GM12891 (cell line): ENCODE results near the gene TENT4B.

Experiments used
- DNase-seq: peaks from one replicate; pipeline ENCODE4 v3.0.0; 2011; ENCODE audit warnings: low spot score; ENCODE audit not compliant: insufficient read length
- FAIRE-seq: peaks from 2 replicates; lab custom pipeline; 2011; peaks lifted over from hg19 to GRCh38; lab: Jason Lieb, UNC
- PAX5 ChIP-seq: IDR thresholded peaks from 2 replicates; pipeline ENCODE4 v1.6.1; 2011; ENCODE audit warnings: low read length, moderate library complexity, mild to moderate bottlenecking; ENCODE audit not compliant: insufficient read depth, severe bottlenecking
- POLR2A ChIP-seq: IDR thresholded peaks from 2 replicates; pipeline ENCODE4 v1.6.1; 2011; ENCODE audit warnings: low read depth, low read length, control low read depth
- POLR2AphosphoS5 ChIP-seq: IDR thresholded peaks from 2 replicates; pipeline ENCODE4 v1.6.1; 2011; ENCODE audit warnings: low read depth, low read length, control low read depth
- POU2F2 ChIP-seq: IDR thresholded peaks from 2 replicates; pipeline ENCODE4 v1.6.1; 2011; ENCODE audit warnings: low read depth, mild to moderate bottlenecking, control low read depth, low read length, moderate library complexity
- SPI1 ChIP-seq: IDR thresholded peaks from 2 replicates; pipeline ENCODE4 v1.6.1; 2011; ENCODE audit warnings: low read depth, low read length, control low read depth
- TAF1 ChIP-seq: IDR thresholded peaks from 2 replicates; pipeline ENCODE4 v1.6.1; 2011; ENCODE audit warnings: low read depth, low read length, control low read depth

The TENT4B gene

DNA sequence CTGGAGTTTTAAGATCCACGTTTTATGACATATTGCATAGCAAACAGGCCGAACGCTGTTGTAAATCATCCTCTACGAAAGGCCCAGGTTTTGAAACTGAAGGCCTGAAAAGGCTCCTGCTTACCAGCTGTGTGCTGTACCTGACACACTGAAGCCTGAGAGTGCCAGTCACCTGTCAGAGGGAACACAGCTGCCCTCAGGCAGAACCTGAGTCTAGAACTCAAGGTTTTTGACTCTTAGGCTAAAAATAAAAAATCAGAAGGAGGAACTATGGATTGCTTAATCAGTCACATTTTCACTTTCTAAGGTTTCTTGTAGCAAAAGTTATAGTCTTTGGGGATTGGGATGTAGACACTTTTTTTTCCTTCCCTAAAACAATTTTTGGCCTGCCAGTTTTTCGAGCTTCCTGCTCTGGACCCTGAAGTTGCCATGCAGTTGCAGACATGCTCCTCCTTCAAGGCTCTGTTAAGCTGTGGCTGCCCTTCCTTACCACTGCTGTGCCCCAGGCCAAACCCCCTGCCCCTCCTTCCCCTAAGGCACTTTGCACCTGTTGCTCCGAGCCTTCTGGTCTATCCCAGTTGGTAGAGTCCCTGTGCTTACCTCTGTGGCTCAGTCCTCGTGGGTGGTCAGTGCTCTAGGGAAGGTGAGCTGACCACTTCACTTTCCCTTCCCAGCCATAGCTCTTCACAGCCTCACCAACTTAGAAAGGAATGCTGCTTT, 56.6 kb downstream of the TENT4B start:
- DNase-seq (no peak), FAIRE-seq (no peak)
- TF ChIP-seq SPI1 (no peak), TAF1 (no peak), POU2F2 (no peak), PAX5 (no peak), POLR2A (no peak), POLR2AphosphoS5 (no peak)

DNA sequence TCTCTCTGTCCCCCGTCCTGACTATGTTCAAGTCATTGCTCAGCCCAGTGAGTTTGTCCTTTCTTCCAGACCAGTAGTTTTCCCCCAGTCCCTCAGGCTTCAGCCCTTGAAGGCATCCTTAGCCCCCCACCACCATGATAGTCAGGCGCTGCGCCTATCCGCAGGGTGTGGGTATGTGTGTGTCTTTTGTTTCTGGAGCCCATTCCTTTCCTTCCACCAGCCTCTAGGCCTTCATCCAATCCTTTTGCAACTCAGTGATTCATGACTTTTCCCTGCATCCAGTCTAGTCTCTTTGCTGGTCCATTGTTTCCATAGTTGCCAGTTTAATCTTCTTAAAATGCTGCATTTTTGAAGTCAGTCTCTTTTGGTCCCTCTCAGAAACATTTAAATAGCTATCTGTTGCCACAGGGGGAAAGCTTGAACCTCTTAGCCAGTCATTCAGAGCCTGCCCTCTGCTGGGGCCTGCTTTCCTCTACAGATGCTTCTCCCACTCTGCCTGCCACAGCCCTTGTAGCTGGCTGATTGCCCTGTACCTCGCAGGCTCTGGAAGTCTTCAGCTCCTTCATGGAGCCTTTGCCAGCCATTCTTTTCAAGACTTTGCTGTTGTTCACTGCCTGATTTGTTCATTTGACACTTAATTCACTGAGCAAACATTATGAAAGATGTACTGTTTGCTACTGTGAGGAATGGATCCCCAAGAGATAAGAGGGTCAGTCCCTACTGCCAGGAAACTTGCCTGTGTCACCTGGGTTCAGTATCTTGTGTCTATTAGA, 57.3 kb downstream of the TENT4B start:
- no peak for TF ChIP-seq TAF1
- TF ChIP-seq PAX5, result no peak
- no peak for TF ChIP-seq POLR2AphosphoS5
- no peak for TF ChIP-seq SPI1
- TF ChIP-seq POLR2A, result no peak
- TF ChIP-seq POU2F2, result no peak
- DNase-seq, result peak; percentile 20
- FAIRE-seq, result peak; percentile 86

DNA sequence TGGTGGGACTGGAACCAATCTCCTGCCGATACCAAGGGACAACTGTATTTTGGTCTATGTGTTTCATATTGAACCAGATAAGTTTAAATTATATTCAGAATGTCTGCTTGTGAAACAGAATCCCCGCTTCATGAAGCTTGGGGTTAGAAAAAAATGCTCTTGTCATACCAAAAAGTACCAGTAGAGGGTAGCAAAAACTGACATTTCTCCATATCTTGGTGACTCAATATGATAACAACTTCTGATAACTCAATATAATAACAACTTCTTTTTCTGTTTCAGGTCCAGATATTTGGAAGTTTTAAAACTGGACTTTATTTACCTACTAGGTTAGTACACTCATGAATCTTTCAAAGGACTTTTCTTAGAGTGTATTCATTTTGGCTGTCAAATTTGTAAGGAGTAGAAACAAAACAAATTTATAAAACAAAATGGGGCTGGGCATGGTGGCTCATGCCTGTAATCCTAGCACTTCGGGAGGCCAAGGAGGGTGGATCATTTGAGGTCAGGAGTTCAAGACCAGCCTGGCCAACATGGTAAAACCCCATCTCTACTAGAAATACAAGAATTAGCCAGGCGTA, 60.9 kb downstream of the TENT4B start:
- DNase-seq, result no peak
- peak; percentile 68 for FAIRE-seq
- TF ChIP-seq PAX5 (no peak), POLR2A (no peak), SPI1 (no peak), POU2F2 (no peak), TAF1 (no peak), POLR2AphosphoS5 (no peak)

DNA sequence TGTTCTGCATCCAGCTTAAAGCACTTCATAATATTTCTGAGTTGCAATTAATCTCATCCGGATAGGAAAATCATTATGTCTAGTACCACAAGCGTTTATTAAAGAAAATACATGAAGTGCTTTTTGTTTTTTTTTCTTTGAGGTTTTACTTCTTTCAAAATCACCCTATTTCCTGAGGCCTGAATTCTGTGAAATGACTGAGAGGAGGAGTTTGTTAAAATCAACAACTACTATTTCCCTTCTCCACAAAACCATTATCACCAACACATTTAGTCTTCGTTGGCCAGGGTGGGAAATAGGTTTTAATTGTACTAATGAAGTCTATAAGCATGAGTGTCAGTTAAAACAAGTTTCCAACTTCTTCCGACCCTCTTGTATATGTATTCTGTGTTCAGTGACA, 62.6 kb downstream of the TENT4B start:
- TF ChIP-seq SPI1 (no peak), POU2F2 (no peak), POLR2AphosphoS5 (no peak), TAF1 (no peak), POLR2A (no peak), PAX5 (no peak)
- no peak for DNase-seq

DNA sequence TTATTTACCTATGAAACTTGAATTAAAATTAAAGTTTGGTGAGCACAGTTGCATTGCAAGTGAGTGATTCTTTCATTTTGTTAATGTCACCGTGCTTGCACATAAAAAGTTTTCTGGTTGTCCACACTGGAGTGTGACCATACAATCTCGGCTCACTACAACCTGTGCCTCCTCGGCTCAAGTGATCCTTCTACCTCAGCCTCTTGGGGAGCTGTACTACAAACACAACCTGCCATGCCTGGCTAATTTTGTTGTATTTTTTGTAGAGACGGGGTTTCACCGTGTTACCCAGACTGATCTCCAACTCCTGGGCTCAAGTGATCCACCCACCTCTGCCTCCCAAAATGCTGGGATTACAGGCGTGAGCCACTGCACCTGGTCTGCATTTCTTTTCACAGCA, 63.1 kb downstream of the TENT4B start:
- FAIRE-seq (no peak), DNase-seq (no peak)
- TF ChIP-seq SPI1, result no peak
- TF ChIP-seq PAX5, result no peak
- no peak for TF ChIP-seq POLR2AphosphoS5
- TF ChIP-seq POLR2A, result no peak
- no peak for TF ChIP-seq POU2F2
- no peak for TF ChIP-seq TAF1

More for the DNA sequence above, 62.6 kb downstream of the TENT4B start:
- peak; percentile 38 for FAIRE-seq

DNA sequence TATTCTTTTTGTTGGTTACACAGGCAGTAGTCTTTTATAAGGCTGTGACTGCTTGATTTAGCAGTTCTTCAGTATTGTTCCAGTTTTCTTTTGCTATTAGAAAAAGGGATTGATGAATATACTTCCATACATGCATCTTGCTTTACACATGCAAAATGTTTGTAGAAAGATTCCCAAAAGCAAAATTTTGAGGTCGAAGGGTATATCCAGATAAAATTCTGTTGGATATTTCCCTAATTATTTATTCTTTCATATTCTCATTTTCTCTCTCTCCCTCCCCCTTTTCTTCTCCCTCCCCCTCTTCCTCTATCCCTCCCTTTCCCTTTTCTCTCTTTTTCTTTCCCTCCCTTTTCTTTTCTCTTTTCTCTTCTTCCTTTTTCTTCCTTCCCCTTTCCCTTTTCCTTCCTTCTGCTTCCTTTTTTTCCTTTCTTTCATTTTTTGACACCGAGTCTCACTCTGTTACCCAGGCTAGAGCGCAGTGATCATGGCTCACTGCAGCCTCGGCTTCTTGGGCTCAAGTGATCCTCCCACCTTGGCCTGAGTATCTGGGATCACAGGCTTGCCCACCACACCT, 66.4 kb downstream of the TENT4B start:
- TF ChIP-seq POU2F2 (no peak), POLR2AphosphoS5 (no peak), POLR2A (no peak), SPI1 (no peak), TAF1 (no peak), PAX5 (no peak)
- DNase-seq, result no peak
- FAIRE-seq, result no peak

DNA sequence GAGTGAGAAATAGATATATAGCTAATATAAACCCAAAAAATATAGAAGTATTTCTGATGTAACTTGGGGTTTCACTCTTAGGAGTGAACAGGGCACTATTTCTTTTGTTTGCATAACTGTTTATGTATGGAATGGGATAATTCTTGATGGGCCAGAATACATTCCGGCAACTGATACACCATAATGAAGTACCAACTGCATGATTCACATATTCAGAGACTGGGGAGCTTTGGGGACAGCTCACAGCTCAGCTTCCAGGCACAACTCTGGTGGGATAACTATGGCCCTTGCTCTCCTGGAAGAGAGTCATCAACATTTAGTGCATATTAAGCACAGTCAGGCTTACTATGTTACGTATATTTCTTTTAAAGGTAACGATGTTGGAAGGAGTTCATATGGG, 71.2 kb downstream of the TENT4B start:
- TF ChIP-seq TAF1 (no peak), POLR2AphosphoS5 (no peak), POLR2A (no peak), PAX5 (no peak), SPI1 (no peak), POU2F2 (no peak)
- no peak for DNase-seq
- no peak for FAIRE-seq

DNA sequence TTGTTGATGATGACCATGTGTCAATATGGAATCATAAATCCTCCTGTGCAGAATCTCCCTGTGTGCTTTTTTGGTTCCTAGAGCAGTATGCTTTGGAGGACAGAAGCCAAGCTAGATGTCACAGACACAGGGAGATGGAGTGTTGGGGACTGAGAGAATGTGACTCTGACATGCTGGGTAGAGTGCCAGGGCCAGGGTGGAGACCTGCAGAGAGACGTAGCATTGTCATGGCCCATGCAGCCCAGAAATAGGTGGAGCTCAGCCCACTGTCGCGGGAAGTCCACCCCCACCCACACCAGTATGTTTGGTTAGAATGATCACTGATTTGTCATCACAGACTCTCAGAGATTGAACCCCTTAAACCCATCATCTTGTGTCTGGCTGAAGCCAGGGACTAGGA, 74.0 kb downstream of the TENT4B start:
- DNase-seq, result no peak
- no peak for FAIRE-seq
- no peak for TF ChIP-seq POLR2AphosphoS5
- no peak for TF ChIP-seq PAX5

DNA sequence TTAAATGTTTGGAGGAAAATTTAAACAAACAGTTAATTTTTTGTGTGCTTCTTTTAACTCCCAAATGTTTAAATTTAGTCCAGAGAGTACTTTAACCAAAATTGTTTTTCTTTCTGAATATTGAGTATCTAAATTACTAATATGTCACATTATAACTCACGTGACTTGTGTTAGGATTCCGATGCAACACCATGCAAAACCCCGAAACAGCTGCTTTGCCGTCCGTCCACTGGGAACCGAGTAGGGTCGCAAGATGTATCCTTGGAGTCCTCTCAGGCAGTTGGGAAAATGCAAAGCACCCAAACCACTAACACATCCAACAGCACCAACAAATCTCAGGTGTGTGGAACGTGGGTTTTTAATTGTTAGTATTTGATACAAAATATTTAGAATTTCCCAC, 74.6 kb downstream of the TENT4B start:
- TF ChIP-seq PAX5 (no peak), POLR2A (no peak), SPI1 (no peak), POLR2AphosphoS5 (no peak), POU2F2 (no peak), TAF1 (no peak)
- FAIRE-seq (no peak), DNase-seq (no peak)
